Stomach (tissue), 4 donors: ENCODE results near the gene SORCS2.

Source experiments
- CTCF ChIP-seq, 7 experiments: fragments of 450-650 bp in 4 of 7; fragments of 200-600 bp in 3 of 7; sonication (generic) in 3 of 7; IDR thresholded peaks; one replicate each; pipeline ENCODE4 v1.5.1; 2016 to 2019; ENCODE audit warnings: antibody characterized with exemption in 7 of 7, control low read depth in 2 of 7, mild to moderate bottlenecking in 1 of 7
- POLR2AphosphoS5 ChIP-seq, 3 donors: sonication (generic); formaldehyde crosslinking; IDR thresholded peaks; one replicate each; pipeline ENCODE4 v1.6.1; 2016; ENCODE audit warnings: antibody characterized with exemption in 3 of 3

GRCh38 chr4:7256984-7257810 lies 64.9 kb downstream of the SORCS2 start:
- TF ChIP-seq POLR2AphosphoS5 (IDR thresholded peaks at IDR 0.05) (no peak), CTCF (IDR thresholded peaks at IDR 0.05) (no peak)
